HG03280 (cell line): ENCODE results near the gene THOC2.
"Not testable (repeated sequence)": the region's sequence is repeated elsewhere in the genome, so short reads cannot be mapped to it uniquely, and the experiment has no call there.

Source experiments
- ATAC-seq: cut with Tn5 transposase; IDR thresholded peaks from one replicate; pipeline ENCODE4 v1.9.1; 2021; ENCODE audit warnings: mild to moderate bottlenecking, moderate library complexity; ENCODE audit not compliant: unreplicated experiment

THOC2 gene

DNA sequence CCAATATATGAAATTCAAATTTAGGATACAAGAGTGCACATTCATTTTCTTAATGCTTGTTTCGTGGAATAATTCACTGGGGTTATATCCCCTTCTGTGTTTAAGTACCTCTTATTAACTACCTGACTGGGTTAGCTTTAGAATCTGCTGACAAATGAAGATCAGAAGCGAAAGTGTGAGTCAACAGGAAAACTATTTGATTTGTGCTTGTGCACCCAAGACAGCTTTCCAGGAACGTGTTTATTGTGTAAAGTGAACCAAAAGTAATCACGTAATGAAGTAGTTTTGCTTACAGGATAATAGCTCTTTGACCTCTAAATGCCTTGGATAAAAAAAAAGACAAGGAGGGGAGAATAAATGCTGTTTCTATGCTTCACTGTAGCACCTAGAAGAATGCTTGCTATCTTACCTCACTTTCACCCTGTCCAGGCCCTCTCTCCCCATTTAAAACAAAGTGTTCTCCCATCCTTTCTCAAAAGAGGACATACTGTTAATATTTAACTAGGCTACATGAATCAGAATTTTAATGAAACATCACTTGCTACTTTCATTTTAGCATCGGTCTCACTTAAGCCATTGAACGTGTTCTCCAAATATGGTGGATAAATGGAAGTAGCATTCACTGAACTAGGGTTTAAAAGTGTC is 141.9 kb downstream of the THOC2 start:
- ATAC-seq: no peak

DNA sequence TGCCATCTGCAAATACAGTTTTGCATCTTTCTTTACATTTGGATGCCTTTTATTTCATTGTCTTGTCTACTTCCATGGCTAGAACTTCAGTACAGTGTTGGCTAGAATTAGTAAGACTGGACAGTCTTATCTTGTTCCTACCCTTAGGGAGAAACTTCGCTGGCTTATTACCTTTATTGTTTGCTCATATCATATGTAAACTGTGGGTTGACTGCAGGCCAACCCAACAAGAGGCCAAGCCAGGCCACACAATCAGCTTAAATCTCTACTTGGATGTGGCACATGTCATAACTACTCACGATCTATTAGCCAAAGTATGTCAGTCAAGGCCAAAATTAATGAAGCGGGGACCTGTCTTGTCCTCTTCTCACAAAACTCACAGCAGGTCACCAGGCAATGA is 144.1 kb downstream of the THOC2 start:
- no peak for ATAC-seq

DNA sequence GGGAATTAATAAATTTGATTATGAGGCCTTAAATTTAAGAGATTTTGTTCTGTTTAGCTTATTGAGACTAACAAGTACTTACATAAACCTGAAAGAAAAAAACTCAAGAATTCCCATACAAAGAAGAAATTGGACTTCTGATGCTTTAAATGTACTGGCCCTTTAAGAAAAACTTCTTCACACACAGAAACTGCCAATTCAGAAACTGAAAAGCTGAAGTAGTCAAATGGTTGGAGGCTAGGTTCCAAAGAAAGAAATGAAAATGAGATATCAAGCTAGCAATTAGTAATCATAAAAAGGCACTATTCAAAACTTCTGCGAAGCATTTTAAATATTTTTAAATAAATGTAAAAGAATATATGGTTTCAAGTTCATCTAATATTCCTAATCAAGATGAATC is 151.3 kb downstream of the THOC2 start:
- ATAC-seq: no peak

DNA sequence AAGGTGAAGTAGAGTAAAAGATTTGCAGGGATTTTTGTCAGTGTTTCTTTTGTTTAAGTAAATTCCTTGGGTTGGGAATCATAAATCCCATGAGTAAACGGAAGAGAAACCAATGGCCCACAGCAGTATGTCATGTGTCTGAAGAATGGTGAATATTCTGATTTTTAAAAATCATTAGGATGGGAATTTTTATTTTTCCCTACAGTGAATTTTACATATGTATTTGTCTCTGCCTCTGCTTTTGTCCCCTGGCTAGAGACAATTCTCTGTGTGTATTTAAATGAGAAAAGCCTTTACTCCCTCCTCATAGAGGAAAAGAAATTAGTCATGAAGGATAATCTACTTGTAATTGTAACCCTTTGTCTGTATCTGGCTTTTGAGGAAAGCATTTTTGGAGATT is 152.1 kb downstream of the THOC2 start:
- ATAC-seq: no peak

DNA sequence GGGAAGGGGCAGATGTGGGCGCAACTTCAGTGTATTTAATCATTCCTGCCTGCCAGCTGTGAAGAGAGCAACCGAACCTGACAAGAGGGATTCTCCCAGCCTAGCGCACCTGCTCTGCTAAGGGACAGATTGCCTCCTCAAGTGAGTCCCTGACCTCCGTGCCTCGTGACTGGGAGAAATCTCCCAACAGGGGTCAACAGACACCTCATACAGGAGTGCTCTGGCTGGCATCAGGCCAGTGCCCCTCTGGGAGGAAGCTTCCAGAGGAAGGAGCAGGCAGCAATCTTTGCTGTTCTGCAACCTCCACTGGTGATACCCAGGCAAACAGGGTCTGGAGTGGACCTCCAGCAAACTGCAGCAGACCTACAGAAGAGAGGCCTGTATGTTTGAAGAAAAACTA is 158.8 kb downstream of the THOC2 start:
- ATAC-seq: not testable (repeated sequence)

DNA sequence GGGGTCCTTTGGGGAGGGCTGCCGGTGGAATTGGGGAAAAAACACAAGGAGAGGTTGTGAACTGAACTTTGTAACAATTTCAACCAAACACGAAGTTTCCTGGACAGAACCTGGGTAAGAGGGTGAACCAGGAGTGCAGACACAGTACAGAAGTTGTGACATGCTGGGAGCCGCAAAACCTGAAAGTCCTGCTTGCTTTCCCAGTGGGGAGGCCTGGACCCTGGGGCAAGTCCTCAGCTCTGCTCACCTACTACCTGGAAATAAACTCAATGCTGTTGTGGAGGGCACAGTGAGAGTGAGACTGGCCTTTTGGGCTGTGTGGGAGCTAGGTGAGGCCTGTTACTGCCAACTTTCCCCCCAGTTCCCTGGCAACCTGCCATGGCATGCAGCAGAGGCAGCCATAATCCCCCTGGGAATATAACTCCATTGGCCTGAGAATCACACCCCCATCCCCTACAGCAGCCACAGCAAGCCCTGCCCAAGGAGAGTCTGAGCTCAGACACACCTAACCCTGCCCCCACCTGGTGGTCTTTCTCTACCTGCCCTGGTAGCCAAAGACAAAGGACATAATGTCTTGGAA is 162.8 kb downstream of the THOC2 start:
- no peak for ATAC-seq

DNA sequence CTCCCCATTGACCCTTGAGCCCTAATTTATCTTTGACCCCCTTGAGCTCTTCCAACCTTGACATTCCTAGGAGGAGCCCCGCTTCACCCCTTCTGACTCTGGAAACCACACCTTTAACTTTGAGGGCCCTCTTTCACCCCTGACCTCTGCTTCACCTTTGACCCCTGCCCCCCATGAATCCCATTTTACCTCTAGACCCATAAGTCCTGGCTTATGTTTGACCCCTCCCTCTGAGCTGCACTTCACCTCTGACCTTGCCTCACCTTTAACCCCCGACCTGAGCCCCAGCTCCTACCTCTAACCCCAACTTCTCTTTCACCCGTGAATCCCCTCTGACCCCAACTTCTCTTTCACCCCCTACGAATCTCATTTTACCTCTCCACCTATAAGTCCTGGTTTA is 169.7 kb downstream of the THOC2 start:
- ATAC-seq: no peak

DNA sequence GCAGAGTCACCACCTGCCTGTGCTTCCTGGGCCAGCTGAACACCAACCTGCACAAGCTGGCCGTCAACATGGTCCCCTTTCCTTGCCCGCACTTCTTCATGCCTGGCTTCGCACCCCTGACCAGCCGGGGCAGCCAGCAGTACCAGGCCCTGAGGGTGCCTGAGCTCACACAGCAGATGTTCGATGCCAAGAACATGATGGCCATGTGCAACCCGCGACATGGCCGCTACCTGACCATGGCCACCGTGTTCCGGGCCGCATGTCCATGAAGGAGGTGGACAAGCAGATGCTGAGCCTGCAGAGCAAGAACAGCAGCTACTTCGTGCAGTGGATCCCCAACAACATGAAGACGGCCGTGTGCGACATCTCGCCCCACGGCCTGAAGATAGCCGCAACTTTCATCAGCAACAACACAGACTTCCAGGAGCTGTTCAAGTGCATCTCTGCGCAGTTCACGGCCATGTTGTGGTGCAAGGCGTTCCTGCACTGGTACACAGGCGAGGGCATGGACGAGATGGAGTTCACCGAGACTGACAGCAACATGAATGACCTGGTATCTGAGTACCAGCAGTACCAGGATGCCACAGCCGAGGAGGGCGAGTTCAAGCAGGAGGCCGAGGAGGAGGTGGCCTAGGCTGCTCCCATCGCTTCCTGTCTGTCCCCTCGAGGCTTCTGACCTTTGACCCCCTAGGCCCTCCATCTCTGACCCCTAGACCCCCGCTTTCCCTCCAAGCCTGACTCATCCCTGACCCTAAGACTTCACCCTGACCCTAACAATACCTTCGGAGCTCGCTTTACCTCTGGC is 170.3 kb downstream of the THOC2 start:
- no peak for ATAC-seq

DNA sequence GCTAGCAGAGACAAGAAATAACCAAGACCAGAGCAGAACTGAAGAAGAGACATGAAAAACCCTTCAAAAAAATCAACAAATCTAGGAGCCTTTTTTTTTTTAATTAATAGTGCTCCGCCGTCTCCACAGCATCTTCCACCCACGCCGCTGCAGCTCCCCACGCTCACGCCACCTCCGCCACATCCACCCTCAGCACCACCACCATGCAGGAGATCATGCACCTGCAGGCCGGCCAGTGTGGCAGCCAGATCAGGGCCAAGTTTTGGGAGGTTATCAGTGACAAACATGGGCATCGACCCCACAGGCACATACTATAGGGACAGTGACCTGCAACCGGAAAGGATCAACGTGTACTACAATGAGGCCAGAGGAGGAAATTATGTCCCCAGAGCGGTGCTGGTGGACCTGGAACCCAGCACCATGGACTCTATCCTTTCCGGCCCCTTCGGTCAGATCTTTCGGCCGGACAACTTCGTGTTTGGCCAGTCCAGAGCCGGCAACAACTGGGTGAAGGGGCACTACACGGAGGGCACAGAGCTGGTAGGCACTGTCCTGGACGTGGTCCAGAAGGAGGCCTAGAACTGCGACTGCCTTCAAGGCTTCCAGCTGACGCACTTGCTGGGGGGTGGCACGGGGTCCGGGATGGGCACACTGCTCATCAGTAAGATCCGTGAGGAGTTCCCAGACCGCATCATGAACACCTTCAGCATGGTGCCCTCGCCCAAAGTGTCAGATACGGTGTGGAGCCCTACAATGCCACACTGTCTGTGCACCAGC is 171.2 kb downstream of the THOC2 start:
- no peak for ATAC-seq

DNA sequence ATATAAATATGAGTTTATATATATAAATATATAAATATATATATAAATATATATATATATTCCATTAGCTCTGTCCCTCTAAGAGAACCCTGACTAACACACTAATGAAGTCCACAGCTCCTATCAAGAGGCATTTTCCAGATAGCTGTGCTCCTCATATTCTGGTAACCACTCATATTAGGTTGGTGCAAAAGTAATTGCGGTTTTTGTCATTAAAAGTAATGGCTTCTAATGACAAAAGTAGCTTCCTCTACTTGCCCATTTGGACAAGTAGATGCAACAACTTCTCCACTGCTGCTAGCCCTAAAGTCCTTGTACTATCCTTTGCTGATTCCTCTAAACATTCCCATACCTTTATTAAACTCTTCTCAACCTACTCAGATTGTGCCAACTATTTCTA is 182.0 kb downstream of the THOC2 start:
- no peak for ATAC-seq
